ENCODE data around the gene FAM76A.
"Not testable (repeated sequence)": the region's sequence is repeated elsewhere in the genome, so short reads cannot be mapped to it uniquely, and the experiment has no call there.

FAM76A gene

DNA sequence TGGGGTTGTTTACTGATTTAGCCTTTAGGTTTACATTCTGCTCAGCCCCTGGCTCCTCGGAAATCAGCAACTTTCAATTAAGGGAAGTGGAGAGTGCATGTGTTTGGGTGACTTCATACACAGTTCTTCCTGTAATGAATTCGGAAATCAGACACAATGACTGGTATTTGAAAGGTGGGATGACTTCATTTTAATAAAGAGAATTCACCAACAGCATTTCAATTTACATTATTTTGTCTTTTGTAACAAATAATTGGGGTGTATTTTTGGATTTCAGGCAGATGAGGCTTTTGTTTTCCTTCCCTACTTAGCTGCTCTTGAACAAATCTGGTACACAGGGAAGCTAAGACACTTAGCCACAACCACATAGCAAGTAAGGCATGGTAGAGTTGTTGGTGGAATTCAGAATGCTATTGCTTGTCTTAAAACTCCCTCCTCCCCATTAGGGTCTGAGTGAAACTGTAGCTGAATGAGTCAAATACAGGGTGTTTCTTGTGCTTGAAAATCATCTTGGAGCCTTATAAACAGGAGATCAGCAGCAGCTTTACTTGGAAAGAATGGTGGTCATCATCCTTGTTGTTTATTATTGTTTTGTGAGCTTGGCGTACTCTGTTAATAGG lies 48.2 kb downstream of the FAM76A start:
- in situ Hi-C loops (cut with MboI; ENCODE audit: low pct_unique_long_range_greater_than_20kb, low sequenced_read_pairs): no loop called here
- DNase-seq: peak; percentile 56

DNA sequence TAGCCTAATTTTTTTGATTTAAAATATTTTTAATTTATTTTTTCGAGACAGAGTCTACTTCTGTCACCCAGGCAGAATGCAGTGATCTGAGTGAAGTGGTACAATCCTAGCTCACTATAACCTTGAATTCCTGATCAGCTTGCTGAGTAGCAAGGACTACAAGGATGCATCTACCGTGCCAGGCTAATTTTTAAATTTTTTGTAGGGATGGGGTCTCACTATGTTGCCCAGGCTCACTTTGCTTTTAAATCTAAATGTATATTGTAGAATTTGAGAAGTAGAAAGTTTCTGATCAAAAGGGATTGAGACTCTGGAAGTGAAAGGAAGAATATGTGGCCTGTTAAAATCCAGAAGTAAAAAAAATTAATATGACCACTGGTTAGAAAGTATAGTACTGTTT lies 48.9 kb downstream of the FAM76A start:
- no peak for DNase-seq
- in situ Hi-C loops (cut with MboI; ENCODE audit: low pct_unique_long_range_greater_than_20kb, low sequenced_read_pairs): no loop called here

DNA sequence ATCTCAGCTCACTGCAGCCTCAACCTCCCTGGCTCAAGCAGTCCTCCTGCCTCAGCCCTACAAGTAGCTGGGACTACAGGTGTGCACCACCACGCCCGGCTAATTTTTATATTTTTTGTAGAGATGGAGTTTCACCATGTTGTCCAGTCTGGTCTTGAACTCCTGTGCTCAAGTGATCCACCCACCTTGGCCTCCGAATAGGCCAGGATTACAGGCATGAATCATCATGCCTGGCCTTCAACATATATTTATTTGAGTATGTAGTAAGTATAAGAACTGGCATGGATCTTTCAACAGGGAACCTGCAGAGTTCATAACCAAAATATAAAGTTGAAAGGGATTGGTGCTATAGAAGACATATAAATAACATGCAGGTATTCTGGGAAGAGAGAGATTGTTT lies 49.6 kb downstream of the FAM76A start:
- in situ Hi-C loops (cut with MboI; ENCODE audit: low pct_unique_long_range_greater_than_20kb, low sequenced_read_pairs); DNase-seq: not testable (repeated sequence)

DNA sequence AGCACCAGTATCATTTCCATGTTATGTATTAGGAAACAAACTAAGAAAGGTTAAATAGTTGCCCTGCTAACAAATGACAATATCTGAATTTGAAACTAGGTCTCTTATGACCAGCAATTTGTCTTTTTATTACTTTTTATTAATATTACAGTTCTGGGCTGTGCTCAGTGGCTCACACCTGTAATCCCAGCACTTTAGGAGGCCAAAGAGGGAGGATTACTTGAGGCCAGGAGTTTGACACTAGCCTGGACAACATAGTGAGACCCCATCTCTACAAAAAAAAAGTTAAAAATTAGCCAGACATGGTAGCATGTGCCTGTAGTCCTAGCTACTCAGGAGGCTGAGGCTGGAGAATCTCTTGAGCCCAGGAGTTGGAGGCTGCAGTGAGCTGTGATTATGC lies 50.5 kb downstream of the FAM76A start:
- DNase-seq; in situ Hi-C loops (cut with MboI; ENCODE audit: low pct_unique_long_range_greater_than_20kb, low sequenced_read_pairs): not testable (repeated sequence)

DNA sequence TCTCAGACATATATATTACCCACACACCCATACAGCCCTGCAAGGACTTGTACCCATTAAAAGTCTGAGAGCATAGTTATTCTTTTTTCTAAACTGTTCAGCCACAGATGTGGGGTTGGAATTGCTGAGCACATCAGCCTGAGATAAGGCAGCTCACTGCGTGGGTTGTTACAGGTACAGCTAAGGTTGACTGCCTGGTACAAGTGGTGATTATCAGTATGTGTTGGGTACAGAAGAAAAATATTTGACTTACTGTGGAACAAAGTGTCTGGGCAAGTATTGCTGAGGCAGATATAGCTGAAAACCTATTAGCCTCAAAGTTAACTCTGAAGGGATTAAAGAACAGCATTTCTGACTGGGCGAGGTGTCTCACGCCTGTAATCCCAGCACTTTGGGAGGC lies 52.3 kb downstream of the FAM76A start:
- no peak for DNase-seq
- in situ Hi-C loops (cut with MboI; ENCODE audit: low pct_unique_long_range_greater_than_20kb, low sequenced_read_pairs): no loop called here

DNA sequence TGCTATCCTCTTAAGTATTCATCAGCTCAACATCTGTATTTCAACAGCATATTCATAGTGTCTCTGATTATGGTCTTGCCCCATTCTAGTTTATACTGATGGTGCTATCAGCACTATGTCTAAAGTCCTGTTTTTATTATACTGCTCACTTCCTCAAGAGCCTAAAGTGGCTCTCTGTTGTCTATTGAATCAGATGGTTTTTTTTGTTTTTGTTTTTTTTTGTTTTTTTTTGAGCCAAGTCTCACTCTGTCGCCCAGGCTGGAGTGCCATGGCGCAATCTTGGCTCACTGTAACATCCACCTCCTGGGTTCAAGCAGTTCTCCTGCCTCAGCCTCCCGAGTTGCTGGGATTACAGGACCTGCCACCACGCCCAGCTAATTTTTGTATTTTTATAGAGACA lies 53.4 kb downstream of the FAM76A start:
- DNase-seq: no peak
- in situ Hi-C loops (cut with MboI; ENCODE audit: low pct_unique_long_range_greater_than_20kb, low sequenced_read_pairs): no loop called here

DNA sequence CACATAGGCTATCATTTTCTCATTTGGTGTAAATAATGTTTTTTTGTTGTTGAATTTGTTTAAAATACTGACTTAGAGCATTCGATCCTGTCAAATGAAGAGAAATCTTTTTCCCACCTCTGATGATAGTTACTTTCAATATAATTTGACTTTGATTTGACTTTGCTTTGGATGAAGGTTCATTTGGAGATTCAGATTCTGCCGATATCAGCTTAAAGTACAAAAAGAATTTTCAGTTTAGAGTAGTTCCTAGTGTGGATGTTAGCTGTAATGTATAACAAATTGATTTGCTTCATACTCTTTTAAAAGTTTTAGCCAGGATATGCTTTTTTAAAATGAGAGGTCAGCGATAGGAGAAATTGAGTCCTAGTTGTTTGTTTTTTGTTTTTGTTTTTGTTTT lies 57.2 kb downstream of the FAM76A start:
- no peak for DNase-seq
- in situ Hi-C loops (cut with MboI; ENCODE audit: low pct_unique_long_range_greater_than_20kb, low sequenced_read_pairs): no loop called here

DNA sequence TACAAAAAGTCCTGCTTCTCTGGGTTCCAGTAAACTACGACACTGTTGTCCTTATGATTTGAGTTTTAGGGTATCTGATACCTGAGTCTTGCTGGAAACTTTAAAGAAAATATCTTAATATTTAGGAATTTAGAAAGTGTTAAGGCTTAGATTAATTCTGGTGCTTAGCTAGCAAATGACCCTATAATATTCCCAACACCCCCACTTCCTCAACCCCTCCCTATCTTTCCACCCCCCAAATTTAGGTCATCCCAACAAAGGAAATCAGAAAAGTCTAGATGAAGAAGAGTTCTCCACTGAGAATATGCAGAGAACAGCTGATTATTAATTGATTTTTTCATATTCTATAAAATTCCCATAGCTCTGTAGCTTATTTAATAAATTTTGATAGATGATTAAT lies 58.9 kb downstream of the FAM76A start:
- no peak for DNase-seq
- in situ Hi-C loops (cut with MboI; ENCODE audit: low pct_unique_long_range_greater_than_20kb, low sequenced_read_pairs): no loop called here

DNA sequence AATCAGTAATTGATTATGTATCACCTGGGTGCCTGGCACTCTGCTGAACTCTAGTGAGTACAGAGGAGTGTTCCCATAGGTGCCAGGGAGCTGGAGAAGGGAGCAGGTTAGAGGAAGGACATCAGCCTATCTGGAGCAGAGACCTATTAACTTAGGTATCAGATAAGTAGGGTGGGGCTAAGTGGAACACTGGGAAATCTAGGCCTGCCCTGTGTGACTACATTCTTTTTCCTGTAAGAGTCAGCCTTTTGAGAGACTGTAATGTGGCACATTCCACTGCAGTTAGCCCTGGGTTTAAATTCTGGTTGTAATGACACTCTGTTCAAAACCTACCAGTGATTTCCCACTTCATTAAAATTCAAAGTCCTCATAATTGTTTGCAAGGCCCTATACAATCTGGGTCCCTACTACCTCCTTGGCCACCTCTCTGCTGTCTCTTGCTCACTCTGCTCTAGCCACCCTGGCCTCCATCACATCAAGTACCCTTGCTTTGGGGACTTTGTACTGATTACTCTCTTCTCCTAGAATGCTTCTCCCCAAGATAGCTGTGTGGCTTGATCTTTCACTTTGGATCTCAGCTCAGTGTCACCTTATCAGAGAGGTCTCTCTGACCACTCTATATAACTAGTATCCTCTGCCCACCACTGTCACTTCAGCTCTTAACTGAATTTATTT lies 60.2 kb downstream of the FAM76A start:
- in situ Hi-C loops (cut with MboI; ENCODE audit: low pct_unique_long_range_greater_than_20kb, low sequenced_read_pairs): no loop called here
- DNase-seq: no peak

DNA sequence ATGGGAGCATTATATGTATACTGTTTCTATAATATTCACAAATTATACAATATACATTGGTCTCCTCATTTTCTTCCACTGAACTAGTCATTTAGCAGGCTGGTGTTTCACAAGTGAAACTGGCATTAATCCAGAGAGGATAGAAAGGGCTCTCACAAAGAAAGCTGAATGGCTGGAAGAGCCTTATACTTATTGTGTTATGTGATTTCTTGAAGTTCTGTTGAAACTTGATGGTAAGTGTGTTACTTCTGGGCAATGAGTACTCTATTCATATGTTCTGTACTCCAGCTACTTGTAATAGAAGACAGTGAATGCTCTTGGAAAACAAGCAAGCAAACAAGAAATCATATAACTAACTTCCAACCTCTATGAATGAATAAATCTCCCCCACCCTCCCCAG lies 62.1 kb downstream of the FAM76A start:
- DNase-seq: no peak
- in situ Hi-C loops (cut with MboI; ENCODE audit: low pct_unique_long_range_greater_than_20kb, low sequenced_read_pairs): no loop called here

DNA sequence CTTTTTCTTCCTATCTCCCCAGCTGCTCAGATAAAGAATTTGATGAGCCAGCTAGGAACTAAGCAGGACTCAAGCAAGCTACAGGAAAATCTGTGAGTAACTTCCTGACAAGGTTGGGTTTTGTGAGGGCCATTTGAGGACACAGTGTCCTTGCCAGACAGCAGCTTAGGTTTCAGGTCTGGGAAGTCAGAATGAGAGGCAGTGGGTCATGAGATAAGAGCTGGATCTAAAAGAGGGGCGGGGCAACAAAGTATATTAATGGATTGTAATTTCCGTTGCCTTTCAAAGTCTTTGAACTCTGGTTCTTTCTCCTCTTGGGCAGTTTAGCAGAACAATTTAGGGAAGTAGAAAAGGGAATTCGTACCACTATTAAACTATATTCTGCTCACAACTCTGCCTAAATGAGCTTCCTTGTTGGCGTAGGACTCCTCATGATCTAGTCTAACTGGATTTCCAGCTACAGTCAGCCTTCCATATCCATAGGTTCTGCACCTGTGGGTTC lies 63.8 kb downstream of the FAM76A start:
- DNase-seq: peak; percentile 93
- in situ Hi-C loops (cut with MboI; ENCODE audit: low pct_unique_long_range_greater_than_20kb, low sequenced_read_pairs): no loop called here

DNA sequence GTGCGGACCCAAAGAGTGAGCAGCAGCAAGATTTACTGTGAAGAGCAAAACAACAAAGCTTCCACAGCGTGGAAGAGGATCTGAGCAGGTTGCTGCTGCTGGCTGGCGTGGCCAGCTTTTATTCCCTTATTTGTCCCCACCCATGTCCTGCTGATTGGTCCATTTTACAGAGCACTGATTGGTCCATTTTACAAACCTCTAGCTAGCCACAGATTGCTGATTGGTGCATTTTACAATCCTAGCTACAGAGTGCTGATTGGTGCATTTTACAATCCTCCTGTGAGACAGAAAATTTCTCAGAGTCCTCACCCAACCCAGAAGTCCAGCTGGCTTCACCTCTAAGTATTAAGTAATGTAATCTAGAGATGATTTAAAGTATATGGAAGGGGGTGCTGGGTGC lies 64.5 kb downstream of the FAM76A start:
- in situ Hi-C loops (cut with MboI; ENCODE audit: low pct_unique_long_range_greater_than_20kb, low sequenced_read_pairs); DNase-seq: not testable (repeated sequence)

DNA sequence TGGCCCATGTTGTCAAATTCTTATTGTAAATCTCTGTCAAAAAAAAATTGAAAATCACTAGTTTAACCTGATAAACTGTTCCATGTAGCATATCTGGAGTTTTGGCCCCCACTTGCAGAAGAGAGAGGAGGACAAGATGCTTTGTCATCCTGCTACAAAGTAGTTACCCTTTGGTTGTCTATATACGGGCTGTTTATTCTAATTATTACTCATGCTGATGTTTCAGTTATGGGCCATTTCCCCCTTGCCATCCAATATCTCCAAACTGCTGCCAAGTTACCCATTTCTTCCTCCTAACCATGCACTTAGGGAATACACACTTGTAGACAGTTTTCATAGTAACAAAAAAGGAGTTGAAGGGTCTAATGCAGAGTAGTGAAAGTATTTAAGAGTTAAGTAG lies 69.8 kb downstream of the FAM76A start:
- in situ Hi-C loops (cut with MboI; ENCODE audit: low pct_unique_long_range_greater_than_20kb, low sequenced_read_pairs): no loop called here
- no peak for DNase-seq

DNA sequence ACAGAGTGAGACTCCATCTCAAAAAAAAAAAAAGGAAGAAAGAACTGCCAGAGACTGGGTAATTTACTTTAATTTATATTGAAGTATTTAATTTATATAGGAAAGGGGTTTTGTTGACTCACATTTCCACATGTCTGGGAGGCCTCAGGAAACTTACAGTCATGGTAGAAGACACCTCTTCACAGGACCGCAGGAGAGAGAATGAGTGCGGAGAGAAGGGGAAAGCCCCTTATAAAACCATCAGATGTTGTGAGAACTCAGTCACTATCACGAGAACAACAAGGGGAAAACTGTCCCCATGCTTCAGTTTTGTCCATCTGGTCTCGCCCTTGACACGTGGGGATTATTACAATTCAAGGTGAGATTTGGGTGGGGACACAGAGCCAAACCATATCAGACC lies 79.0 kb downstream of the FAM76A start:
- in situ Hi-C loops (cut with MboI; ENCODE audit: low pct_unique_long_range_greater_than_20kb, low sequenced_read_pairs): no loop called here
- no peak for DNase-seq

DNA sequence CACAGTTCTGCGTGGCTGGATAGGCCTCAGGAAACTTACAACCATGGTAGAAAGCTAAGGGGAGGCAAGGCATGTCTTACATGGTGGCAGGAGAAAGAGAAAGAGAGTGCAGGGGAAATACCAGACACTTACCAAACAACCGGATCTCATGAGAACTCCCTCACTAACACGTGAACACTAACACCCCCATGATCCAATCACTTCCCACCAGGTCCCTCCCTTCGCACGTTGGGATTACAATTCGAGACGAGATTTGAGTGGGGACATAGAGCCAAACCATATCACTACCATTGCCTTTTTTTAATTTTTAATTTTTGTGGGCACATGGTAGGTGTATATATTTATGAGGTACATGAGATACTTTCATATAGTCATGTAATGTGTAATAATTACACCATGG lies 81.0 kb downstream of the FAM76A start:
- in situ Hi-C loops (cut with MboI; ENCODE audit: low pct_unique_long_range_greater_than_20kb, low sequenced_read_pairs): no loop called here
- no peak for DNase-seq

DNA sequence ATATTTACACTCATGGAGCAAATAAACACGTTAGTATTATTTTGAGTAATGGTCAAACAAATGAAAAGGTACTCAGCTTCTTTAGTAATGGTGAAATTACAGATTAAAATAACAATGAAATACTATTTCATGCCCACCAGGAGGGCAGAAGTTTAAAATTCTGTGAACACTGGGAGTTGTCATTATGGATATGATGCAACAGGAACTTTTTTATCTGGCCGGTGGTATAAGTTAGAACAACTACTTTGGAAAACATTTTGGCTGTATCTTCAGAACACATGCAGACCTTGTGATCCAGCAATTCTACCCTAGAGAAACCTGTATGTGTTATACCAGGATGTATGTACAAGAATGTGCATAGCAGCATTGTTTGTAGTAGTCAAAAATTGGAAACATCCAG lies 81.6 kb downstream of the FAM76A start:
- no peak for DNase-seq
- in situ Hi-C loops (cut with MboI; ENCODE audit: low pct_unique_long_range_greater_than_20kb, low sequenced_read_pairs): no loop called here

DNA sequence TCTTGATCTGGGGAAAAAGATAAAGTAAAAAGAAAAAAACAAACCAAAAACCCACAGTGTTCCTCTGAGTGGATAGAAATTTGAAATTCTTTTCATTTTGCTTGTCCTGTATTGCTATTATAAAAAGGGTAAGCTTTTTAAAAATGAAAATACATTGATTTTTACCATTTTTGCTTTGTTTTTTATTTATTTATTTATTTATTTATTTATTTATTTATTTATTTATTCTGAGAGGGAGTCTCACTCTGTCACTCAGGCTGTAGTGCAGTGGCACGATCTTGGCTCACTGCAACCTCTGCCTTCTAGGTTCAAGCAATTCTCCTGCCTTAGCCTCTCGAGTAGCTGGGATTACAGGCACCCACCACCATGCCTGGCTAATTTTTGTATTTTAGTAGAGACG lies 82.4 kb downstream of the FAM76A start:
- DNase-seq; in situ Hi-C loops (cut with MboI; ENCODE audit: low pct_unique_long_range_greater_than_20kb, low sequenced_read_pairs): not testable (repeated sequence)

DNA sequence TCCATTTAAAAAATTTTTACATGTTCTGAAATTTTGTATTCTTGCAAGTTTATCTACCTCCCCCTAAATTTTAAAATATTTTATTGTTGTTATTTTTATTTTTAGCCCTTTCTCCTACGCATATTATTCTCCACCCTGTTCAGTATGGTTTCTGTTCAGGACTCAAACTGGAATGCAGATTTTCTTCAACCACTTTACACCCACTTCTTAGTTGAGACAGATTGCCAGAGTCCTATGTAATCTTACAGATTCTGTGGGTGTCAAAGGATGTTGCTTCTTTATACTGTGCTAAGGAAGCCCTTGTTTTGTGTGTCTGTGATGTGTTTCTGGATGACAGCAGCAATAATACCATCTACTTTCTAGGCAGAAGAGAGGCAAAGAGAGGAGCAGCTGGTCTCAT lies 84.1 kb downstream of the FAM76A start:
- in situ Hi-C loops (cut with MboI; ENCODE audit: low pct_unique_long_range_greater_than_20kb, low sequenced_read_pairs): no loop called here
- no peak for DNase-seq

DNA sequence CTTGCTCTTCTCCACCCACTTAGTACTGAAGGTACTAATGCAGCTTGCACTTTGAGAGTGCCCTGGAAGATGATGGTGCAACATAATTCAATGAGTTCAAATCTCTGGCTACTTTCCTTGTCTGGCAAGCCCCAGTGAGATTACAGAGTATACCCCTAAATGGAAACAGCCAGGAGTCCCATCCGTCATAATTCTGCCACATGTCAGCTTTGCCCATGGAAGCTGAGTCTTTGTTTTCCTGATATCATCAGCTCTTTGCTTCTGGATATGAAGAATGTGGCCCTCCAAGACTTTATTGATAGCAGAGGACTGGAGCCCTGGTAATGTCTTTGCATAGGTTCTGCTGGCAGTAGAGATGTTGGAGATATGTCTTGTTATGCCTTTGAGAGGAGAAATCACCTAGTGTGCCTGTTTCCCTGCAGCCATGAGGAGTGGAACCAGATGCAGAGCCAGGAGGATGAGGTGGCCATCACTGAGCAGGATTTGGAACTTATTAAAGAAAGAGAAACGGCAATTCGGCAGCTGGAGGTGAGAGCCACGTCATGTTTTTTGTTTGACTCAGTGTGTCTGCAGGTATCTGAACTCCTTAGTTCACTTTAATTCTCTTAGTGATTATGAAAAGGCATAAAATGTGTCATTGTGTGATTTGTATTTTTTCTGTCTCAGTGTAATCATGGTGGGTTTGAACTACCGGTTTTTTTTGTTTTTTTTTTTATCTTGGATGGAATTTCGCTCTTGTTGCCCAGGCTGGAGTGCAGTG lies 86.2 kb downstream of the FAM76A start:
- in situ Hi-C loops (cut with MboI; ENCODE audit: low pct_unique_long_range_greater_than_20kb, low sequenced_read_pairs): no loop called here
- no peak for DNase-seq

Measured in KBM-7 (cell line).